GM18511 (cell line): ENCODE data around the gene PATJ.
A peak's percentile ranks its signal among the peaks of the same experiment; 100 is the strongest.

ENCODE experiments used
- ATAC-seq: cut with Tn5 transposase; IDR thresholded peaks from one replicate; pipeline ENCODE4 v1.9.1; 2021; ENCODE audit warnings: mild to moderate bottlenecking, moderate library complexity; ENCODE audit not compliant: unreplicated experiment

The PATJ gene

DNA sequence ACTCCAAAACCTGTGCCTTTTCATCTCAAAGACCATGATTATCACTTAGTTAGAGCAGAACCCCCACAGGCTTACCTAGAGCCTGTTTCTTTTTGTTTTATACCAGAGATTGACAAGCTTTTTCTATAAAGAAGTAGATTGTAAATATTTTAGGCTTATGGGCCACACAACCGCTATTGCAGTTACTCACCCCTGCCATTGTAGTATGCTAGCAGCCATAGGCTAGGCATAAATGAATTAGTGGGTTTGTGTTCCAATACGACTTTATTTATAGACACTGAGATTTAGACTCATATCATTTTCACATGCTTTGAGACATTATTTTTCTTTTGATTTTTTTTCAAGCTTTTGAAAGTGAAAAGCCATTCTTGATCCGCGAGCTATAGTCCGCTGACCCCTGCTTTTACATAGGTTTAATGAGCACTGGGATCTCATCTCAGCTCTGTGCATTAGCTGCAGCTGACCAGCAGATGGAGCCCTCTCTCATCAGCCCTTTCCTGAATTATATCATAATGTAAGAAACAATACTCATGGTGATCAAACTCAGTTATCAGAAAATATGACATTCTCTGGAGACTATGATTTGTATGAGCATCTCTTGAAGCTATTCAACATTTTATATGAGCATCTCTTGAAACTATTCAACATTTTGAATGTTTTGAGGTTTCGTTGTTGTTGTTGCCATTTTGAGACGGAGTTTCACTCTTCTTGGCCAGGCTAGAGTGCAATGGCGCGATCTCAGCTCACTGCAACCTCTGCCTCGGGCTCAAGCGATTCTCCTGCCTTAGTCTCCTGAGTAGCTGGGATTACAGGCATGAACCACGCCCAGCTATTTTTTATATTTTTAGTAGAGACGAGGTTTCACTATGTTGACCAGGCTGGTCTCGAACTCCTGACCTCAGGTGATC is 340.4 kb downstream of the PATJ start:
- peak; percentile 72 for ATAC-seq

DNA sequence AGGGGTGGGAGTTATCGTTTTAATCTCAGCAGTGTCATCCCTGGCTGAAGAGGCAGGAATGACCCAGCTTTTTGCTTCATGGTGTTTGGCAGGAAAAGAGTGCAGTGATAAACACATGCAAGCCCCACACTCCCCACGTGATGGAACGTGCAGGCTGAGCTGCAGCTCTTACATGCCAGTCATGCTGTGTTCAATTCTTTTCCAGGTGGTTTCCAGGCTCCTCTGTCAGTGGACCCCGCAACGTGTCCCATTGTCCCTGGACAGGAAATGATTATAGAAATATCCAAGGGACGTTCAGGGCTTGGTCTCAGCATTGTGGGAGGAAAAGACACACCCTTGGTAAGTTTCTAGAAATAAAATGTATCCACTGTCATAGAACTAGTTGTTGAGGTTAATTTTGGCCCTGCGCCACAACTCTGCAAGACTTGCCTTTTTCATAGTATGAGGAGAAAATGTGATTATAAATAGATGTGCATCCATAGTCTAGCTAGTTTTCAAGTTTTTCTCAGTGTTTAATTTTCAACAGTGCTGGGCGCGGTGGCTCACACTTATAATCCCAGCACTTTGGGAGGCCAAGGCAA is 342.1 kb downstream of the PATJ start:
- no peak for ATAC-seq

DNA sequence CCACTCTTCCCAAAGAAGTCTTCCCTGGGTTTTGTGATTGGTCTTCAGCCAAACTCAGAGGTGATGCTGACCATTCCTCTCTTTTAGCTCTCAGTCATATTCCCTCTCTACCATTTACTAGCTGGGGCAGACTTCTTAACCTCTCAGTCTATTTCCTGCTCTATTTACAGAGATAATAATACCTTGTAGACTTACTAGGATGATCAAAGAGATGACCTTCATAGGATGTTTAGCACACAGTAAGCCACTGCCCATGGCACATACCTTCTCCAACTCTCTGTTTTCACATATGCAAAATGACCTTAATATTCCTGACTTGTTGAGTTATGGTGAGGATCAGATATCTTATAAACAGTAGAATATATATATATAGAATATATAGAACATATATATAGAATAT is 346.2 kb downstream of the PATJ start:
- no peak for ATAC-seq

- ATAC-seq, result no peak
Measured at GRCh38 chr1:62089570-62089969, 347.3 kb downstream of the PATJ start.

DNA sequence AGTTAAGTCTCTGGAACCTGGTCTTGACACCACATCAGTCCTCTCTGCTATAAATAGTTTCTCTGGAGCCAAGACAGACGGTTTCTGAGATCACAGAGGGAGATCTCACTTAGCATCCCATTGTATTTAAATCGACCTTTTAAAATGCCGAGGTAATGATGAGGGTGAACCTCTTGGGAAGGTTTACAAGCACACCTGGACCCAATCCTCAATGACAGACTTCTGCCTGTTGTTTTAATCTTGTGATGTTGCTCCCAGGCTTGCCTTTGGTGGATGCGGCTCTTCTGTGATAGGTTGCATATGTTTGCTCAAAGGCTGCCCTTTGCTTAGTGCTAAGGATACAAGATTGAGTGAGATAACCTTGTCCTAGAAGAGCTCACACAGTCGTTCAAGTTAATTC is 347.7 kb downstream of the PATJ start:
- ATAC-seq, result no peak

- ATAC-seq, result no peak
Measured at GRCh38 chr1:62092110-62092509, 349.8 kb downstream of the PATJ start.

GRCh38 chr1:62093261-62093660 is 351.0 kb downstream of the PATJ start:
- ATAC-seq, result no peak

GRCh38 chr1:62097464-62097863 is 355.2 kb downstream of the PATJ start:
- ATAC-seq, result no peak

- no peak for ATAC-seq
Measured at GRCh38 chr1:62100442-62100841, 358.2 kb downstream of the PATJ start.

- no peak for ATAC-seq
Measured at GRCh38 chr1:62103846-62104245, 361.6 kb downstream of the PATJ start.

DNA sequence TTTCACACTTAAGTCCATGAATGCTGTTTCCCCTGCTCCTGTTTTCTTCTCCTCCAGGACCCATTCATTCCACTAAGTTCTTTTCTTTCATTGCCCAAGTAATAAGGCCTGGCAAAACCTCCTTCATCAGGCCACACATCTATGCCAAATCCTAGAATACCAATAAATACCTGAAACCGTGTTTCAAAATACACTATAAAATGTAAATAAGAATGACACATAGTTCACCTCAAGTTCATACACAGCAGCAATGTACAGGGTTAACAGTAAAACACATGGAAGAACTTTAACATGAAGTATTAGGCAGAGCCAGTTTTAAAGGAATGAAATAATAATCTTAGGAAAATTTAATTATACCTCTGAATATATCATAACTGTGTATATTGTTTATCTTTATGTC is 365.6 kb downstream of the PATJ start:
- ATAC-seq, result no peak

- ATAC-seq, result no peak
Measured at GRCh38 chr1:62109124-62109523, 366.8 kb downstream of the PATJ start.

DNA sequence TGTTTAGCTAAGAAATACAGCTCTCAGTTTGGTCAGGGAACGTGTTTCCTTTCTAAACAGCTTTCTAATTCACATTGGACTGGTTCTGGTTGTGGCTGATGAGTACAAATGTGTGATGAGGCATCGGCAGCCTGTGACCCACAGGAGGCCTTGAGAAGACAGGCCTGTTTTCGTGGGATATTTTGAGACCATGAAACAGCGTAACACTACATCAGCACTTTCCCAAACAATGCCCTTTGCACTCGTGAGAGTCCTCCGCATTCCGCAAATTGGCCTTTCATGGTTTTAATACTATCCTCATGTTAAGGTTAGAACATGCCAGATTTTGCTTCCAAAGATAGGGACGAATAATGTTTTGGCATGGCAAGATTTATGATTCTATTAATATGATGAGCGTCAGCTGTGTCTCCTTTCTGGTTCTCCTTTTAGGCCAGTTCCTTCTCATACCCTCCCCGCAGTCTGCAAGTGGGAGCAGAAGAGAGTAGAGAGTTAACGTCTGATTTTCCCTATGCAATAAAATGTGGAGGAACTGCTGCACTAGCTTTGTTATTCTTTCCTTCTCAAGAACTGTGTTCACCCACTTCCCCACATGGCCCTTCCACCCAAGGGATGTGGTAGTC is 368.0 kb downstream of the PATJ start:
- no peak for ATAC-seq

- ATAC-seq, result no peak
Measured at GRCh38 chr1:62111084-62111483, 368.8 kb downstream of the PATJ start.

DNA sequence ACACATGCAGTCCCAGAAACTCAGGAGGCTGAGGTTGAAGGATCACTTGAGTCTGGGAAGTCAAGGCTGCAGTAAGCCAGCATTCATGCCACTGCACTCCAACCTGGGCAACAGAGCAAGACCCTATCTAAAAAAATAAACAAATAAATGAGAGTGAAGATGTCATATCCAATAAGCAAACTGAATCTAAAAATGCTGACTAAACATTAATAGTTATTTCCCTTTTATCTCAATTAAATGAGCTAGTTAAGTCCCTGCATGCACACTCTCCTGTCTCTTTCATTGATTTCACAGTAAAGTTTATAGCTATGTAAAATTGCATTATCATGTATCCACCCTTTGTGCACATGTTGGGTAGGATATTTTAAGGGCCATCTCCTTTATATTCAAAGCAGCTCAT is 371.2 kb downstream of the PATJ start:
- no peak for ATAC-seq

DNA sequence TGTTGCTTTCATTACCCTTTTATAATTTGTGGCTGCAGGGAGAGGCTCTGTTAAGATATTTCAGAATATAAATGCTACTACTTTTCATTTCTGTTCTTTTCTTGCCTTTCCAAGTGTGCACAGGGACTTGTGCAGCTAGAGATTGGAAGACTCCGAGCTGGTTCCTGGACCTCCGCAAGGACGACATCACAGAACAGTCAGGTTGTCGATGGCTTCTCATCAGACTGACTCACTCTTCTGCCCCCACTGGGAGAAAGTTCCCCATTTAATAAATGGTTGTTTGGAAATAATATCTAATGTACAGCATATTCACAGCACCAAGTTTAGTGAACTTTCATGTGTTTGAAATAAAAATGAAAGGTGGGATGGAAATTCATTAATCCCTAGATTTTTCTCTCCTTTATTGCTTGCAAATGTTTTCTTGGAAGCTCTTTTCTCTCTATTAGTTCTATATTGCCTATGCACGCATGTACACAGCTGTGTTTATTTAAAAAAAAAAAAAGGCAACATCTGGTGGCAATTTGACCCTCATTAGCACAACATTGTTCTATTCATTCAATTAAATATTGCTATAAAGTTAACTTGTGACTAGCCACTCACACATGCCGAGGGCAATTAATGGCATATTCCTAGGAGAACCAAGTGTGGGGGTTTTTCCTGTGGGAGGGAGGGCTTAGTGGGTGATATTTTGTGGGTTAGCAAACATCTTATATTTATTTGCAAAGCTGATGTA is 374.9 kb downstream of the PATJ start:
- ATAC-seq, result no peak

DNA sequence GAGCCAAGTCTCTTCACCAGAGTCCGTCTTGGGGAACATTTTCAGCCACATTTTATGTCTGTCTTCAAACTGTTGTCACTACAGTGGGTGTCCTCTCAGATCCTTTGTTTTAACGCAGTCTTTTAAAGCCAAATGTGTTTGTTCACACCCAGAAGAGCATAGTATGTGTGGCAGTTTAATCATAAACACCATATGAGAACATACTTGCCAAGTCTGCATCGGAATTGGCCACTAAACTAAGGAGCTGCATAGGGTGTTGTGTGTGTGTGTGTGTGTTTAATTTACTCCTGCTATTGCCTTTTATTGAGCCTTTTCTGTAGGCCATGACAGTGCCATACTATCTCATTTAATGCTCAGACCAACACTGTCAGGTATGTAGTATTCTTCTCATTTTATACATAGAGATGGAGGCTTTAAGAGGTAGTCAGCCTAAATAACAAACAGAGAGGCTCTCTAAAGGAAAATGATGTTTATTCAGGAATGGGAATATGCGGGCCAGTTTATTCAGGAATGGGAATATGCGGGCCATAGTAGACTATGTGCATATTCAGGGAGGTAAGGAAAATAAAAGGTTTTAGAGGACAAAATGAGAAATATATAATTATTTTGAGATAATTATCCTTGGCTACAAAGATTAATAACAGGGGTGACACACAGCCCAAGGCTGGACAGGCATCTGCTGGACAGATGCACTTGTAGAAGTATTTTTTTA is 384.5 kb downstream of the PATJ start:
- no peak for ATAC-seq

- ATAC-seq, result no peak
Measured at GRCh38 chr1:62128745-62129144, 386.5 kb downstream of the PATJ start.

- peak; percentile 91 for ATAC-seq
Measured at GRCh38 chr1:62131093-62131725, 388.9 kb downstream of the PATJ start.

DNA sequence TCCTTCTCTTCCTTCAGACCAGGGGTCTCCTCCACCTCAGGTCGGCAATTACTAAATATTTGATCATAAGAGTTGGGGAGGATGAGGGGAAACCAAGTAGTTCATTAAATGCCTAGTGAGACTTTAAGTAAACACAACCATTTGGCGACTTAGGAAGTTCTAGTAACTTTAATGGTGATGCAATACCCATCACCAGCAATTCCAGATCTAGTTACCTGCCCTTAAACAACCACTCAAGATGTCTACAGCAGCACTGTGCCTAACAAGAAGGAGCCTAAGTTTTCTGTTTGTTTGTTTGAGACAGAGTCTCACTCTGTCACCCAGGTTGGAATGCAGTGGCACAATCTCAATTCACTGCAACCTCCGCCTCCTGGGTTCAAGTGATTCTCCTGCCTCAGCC is 395.7 kb downstream of the PATJ start:
- ATAC-seq, result no peak
